GM23338 (cell line): ENCODE data around the gene MFSD6. TPM values are rescaled to one million over a fixed set of nuclear protein-coding genes. Genes with fewer than 3 reads are reported as not detected.

Experiments
- ATAC-seq: fragments of 200-7000 bp; cut with Tn5 transposase; 3 replicates; pipeline ENCODE4 v1.9.1; 2020
- DNase-seq: peaks from one replicate; pipeline ENCODE4 v3.0.0-alpha.2; 2015; ENCODE audit warnings: low spot score
- H2AFZ ChIP-seq: fragments of 200-600 bp; sonication (generic); 2 replicates; pipeline ENCODE4 v1.8.0; 2016; ENCODE audit warnings: antibody characterized with exemption, mild to moderate bottlenecking, moderate library complexity
- H3F3A ChIP-seq: fragments of 200-600 bp; sonication (generic); replicated peaks from 2 replicates; pipeline ENCODE4 v1.8.0; 2017; ENCODE audit warnings: antibody characterized with exemption, mixed run types, low read depth
- H3K27ac ChIP-seq: fragments of 200-600 bp; sonication (generic); 2 replicates; pipeline ENCODE4 v1.6.1; 2016; ENCODE audit warnings: low read depth
- H3K27me3 ChIP-seq: fragments of 200-600 bp; sonication (generic); 2 replicates; pipeline ENCODE4 v1.8.0; 2016; ENCODE audit warnings: mild to moderate bottlenecking, mixed run types, moderate library complexity; ENCODE audit not compliant: insufficient read depth
- H3K36me3 ChIP-seq: fragments of 200-600 bp; sonication (generic); 2 replicates; pipeline ENCODE4 v1.8.0; 2016; ENCODE audit warnings: mild to moderate bottlenecking; ENCODE audit not compliant: insufficient read depth
- H3K4me1 ChIP-seq: fragments of 200-600 bp; sonication (generic); 2 replicates; pipeline ENCODE4 v1.8.0; 2016; ENCODE audit warnings: mild to moderate bottlenecking, moderate library complexity; ENCODE audit not compliant: insufficient read depth
- H3K4me2 ChIP-seq: fragments of 200-600 bp; sonication (generic); 2 replicates; pipeline ENCODE4 v1.7.1; 2017; ENCODE audit warnings: mixed run types
- H3K4me3 ChIP-seq: fragments of 200-600 bp; sonication (generic); 2 replicates; pipeline ENCODE4 v1.6.1; 2016; ENCODE audit warnings: mixed run types
- H3K79me2 ChIP-seq: fragments of 200-600 bp; sonication (generic); replicated peaks from 2 replicates; pipeline ENCODE4 v1.8.0; 2017; ENCODE audit warnings: mild to moderate bottlenecking; ENCODE audit not compliant: insufficient read depth
- H3K9me2 ChIP-seq: fragments of 200-600 bp; sonication (generic); 2 replicates; pipeline ENCODE4 v1.8.0; 2017; ENCODE audit not compliant: insufficient read depth
- H4K20me1 ChIP-seq: fragments of 200-600 bp; sonication (generic); replicated peaks from 2 replicates; pipeline ENCODE4 v1.8.0; 2017; ENCODE audit warnings: mild to moderate bottlenecking; ENCODE audit not compliant: insufficient read depth
- H3K27ac Mint-ChIP-seq: 2 replicates; pipeline ENCODE4 v1.8.0; 2020; ENCODE audit warnings: inconsistent platforms, mild to moderate bottlenecking, moderate library complexity, mixed read lengths
- H3K27me3 Mint-ChIP-seq: 3 replicates; pipeline ENCODE4 v1.8.0; 2022; ENCODE audit warnings: low read depth, mild to moderate bottlenecking, moderate library complexity, mixed read lengths, inconsistent platforms; ENCODE audit not compliant: insufficient read depth, poor library complexity
- H3K36me3 Mint-ChIP-seq: 3 replicates; pipeline ENCODE4 v1.8.0; 2021; ENCODE audit warnings: low read depth, mild to moderate bottlenecking, inconsistent platforms, moderate library complexity, mixed read lengths
- H3K4me1 Mint-ChIP-seq: 3 replicates; pipeline ENCODE4 v1.8.0; 2020; ENCODE audit warnings: mild to moderate bottlenecking, inconsistent platforms, mixed read lengths
- H3K4me3 Mint-ChIP-seq: 3 replicates; pipeline ENCODE4 v1.8.0; 2021; ENCODE audit warnings: moderate library complexity, mild to moderate bottlenecking, inconsistent platforms, mixed read lengths
- H3K9me3 Mint-ChIP-seq: 3 replicates; pipeline ENCODE4 v1.8.0; 2020; ENCODE audit warnings: moderate library complexity, mild to moderate bottlenecking, inconsistent platforms, mixed read lengths
- CREB1 ChIP-seq: fragments of 250-450 bp; sonication (Bioruptor Pico); IDR thresholded peaks from 2 replicates; pipeline ENCODE4 v1.5.0; 2020; ENCODE audit warnings: low read depth, mild to moderate bottlenecking, moderate library complexity
- JUNB ChIP-seq: IDR thresholded peaks from one replicate; pipeline ENCODE4 v1.6.1; 2016; ENCODE audit warnings: antibody characterized with exemption; ENCODE audit not compliant: unreplicated experiment
- NANOG ChIP-seq: IDR thresholded peaks from 2 replicates; pipeline ENCODE4 v1.6.1; 2016; ENCODE audit warnings: antibody characterized with exemption, borderline replicate concordance
- STAT1 ChIP-seq: IDR thresholded peaks from one replicate; pipeline ENCODE4 v1.6.1; 2016; ENCODE audit warnings: antibody characterized with exemption; ENCODE audit not compliant: unreplicated experiment
- polyA plus RNA-seq: library from polyadenylated mRNA; unstranded; fragments of >200 nt; fragmentation: Nextera tagmentation; extraction: Ambion mirVana; gene quantifications from 2 replicates; pipeline ENCODE4 v1.2.1, GENCODE V29; 2016
- total RNA-seq: library from RNA; depleted of rRNA; stranded (reverse); fragments of >200 nt; shearing (Covaris generic); gene quantifications from 2 replicates; pipeline ENCODE4 v1.2.3, GENCODE V29; 2014
- TF ChIP-seq, protein P1 (sequence below), 2 experiments: fragments of 200-600 bp in 1 of 2; sonication (generic) in 1 of 2; conservative IDR thresholded peaks; 2 replicates each; pipeline versions ENCODE4 v1.5.1 to v1.6.1; 2016 to 2017; ENCODE audit warnings: antibody characterized with exemption in 2 of 2, low read depth in 2 of 2, mild to moderate bottlenecking in 2 of 2, moderate library complexity in 1 of 2
- TF ChIP-seq, protein P2 (sequence below): IDR thresholded peaks from one replicate; pipeline ENCODE4 v1.6.1; 2018; ENCODE audit warnings: antibody characterized with exemption; ENCODE audit not compliant: unreplicated experiment

The MFSD6 gene
- total and polyA plus RNA-seq, 2 experiments from 2014 or later, result 2.3 to 9.6 TPM

DNA sequence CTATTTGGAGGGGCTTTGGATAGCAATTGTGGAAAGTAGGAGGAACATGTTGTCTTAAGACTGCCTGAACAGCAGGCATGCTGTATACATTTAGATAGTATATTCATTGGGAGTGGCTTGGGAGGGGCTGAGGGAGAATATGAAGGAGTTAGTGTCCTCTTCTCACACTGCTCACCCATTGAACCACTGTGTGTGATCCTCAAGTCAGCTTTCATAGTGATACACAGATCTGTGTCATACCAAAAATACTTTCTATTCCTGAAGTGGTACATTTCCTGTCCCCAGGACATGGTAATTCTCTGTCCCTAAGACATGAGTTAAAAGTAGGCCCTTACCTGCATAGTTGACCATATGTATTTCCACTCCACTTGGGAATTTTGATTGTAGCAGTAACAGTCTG lies 116.8 kb downstream of the MFSD6 start (continued):
- TF ChIP-seq, protein P1, sequence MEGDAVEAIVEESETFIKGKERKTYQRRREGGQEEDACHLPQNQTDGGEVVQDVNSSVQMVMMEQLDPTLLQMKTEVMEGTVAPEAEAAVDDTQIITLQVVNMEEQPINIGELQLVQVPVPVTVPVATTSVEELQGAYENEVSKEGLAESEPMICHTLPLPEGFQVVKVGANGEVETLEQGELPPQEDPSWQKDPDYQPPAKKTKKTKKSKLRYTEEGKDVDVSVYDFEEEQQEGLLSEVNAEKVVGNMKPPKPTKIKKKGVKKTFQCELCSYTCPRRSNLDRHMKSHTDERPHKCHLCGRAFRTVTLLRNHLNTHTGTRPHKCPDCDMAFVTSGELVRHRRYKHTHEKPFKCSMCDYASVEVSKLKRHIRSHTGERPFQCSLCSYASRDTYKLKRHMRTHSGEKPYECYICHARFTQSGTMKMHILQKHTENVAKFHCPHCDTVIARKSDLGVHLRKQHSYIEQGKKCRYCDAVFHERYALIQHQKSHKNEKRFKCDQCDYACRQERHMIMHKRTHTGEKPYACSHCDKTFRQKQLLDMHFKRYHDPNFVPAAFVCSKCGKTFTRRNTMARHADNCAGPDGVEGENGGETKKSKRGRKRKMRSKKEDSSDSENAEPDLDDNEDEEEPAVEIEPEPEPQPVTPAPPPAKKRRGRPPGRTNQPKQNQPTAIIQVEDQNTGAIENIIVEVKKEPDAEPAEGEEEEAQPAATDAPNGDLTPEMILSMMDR (conservative IDR thresholded peaks at IDR 0.05; ENCODE audit: low read depth in 2 of 2), result no peak
- TF ChIP-seq NANOG (no peak), STAT1 (no peak), CREB1 (no peak), JUNB (no peak)
- TF ChIP-seq, protein P2, sequence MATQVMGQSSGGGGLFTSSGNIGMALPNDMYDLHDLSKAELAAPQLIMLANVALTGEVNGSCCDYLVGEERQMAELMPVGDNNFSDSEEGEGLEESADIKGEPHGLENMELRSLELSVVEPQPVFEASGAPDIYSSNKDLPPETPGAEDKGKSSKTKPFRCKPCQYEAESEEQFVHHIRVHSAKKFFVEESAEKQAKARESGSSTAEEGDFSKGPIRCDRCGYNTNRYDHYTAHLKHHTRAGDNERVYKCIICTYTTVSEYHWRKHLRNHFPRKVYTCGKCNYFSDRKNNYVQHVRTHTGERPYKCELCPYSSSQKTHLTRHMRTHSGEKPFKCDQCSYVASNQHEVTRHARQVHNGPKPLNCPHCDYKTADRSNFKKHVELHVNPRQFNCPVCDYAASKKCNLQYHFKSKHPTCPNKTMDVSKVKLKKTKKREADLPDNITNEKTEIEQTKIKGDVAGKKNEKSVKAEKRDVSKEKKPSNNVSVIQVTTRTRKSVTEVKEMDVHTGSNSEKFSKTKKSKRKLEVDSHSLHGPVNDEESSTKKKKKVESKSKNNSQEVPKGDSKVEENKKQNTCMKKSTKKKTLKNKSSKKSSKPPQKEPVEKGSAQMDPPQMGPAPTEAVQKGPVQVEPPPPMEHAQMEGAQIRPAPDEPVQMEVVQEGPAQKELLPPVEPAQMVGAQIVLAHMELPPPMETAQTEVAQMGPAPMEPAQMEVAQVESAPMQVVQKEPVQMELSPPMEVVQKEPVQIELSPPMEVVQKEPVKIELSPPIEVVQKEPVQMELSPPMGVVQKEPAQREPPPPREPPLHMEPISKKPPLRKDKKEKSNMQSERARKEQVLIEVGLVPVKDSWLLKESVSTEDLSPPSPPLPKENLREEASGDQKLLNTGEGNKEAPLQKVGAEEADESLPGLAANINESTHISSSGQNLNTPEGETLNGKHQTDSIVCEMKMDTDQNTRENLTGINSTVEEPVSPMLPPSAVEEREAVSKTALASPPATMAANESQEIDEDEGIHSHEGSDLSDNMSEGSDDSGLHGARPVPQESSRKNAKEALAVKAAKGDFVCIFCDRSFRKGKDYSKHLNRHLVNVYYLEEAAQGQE, result no peak

DNA sequence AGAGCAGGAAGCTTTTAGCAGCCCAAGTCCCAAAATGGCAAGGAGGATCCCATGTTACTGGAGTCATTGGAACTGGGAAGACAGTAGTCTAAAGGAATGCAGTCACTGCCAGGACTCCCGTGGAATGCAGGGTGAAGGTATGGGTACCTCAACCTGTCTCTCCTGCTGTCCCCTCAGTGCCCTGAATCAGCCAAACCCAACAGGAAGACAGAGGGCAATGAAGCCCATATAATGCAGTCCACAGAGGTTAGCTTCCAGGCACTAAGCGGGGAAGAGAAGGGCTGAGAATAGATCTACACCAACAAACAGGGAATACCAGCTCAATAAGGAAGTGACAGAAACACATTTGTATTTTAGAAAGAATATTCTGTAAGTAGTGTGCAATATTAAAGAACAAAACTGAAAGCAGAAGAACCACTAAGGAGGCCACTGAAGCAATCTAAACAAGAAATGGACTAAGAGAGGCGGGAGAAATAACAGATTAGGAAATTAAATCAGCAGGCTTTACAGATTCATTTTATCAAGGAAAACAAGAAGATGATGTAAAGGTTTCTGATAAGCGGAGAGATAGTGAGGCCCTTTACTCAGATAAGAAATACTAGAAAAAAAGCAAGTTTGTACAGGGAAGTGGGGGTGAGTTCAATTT lies 118.1 kb downstream of the MFSD6 start:
- Mint-ChIP-seq H3K4me1 (peaks cover 28% of the 10 kb centered on the region), H3K27ac (no peak overlapping the region), H3K27me3 (peaks cover 2% of the 10 kb centered on the region), H3K36me3 (no peaks in the 10 kb centered on the region; the same call in 1 of the 3 replicates), H3K9me3 (no peaks in the 10 kb centered on the region), H3K4me3 (no peak overlapping the region)
- H3K4me2 ChIP-seq, result no peak overlapping the region
- H3K79me2 ChIP-seq, result no peaks in the 10 kb centered on the region
- H3F3A ChIP-seq, result no peaks in the 10 kb centered on the region
- no peaks in the 10 kb centered on the region for H3K9me2 ChIP-seq
- H3K27me3 ChIP-seq, result no peaks in the 10 kb centered on the region
- H2AFZ ChIP-seq, result no peak overlapping the region
- no peaks in the 10 kb centered on the region for H4K20me1 ChIP-seq
- ATAC-seq, result no peak
- peaks cover 5% of the 10 kb centered on the region; the same call in 1 of the 2 replicates for H3K4me1 ChIP-seq
- H3K36me3 ChIP-seq, result no peaks in the 10 kb centered on the region
- no peak overlapping the region for H3K27ac ChIP-seq
- no peak for DNase-seq
- no peak overlapping the region for H3K4me3 ChIP-seq
- TF ChIP-seq, protein P1 (conservative IDR thresholded peaks at IDR 0.05; ENCODE audit: low read depth in 2 of 2), result no peak
- TF ChIP-seq, protein P2, result no peak
